Effector CD4-positive, alpha-beta T cell (primary cell): ENCODE results near the gene LDHD.
"Not testable (repeated sequence)": the region's sequence is repeated elsewhere in the genome, so short reads cannot be mapped to it uniquely, and the experiment has no call there.

ENCODE experiments used
- DNase-seq: peaks from one replicate; pipeline ENCODE4 v3.0.0-alpha.2; 2020

Gene LDHD

GRCh38 chr16:75099075-75099667 is 17.4 kb downstream of the LDHD start:
- DNase-seq: no peak

GRCh38 chr16:75097941-75098901 is 18.4 kb downstream of the LDHD start:
- peak; percentile 53 for DNase-seq

GRCh38 chr16:75097191-75097761 is 19.3 kb downstream of the LDHD start:
- DNase-seq: no peak

GRCh38 chr16:75096656-75097055 is 19.9 kb downstream of the LDHD start:
- DNase-seq: no peak

GRCh38 chr16:75095204-75095621 is 21.4 kb downstream of the LDHD start:
- no peak for DNase-seq

GRCh38 chr16:75093598-75094540 is 22.7 kb downstream of the LDHD start:
- no peak for DNase-seq

- no peak for DNase-seq
Observed at GRCh38 chr16:75092777-75093176, 23.8 kb downstream of the LDHD start.

- DNase-seq: not testable (repeated sequence)
Observed at GRCh38 chr16:75091619-75092018, 25.0 kb downstream of the LDHD start.

GRCh38 chr16:75090899-75091298 is 25.7 kb downstream of the LDHD start:
- not testable (repeated sequence) for DNase-seq

GRCh38 chr16:75089486-75090202 is 26.9 kb downstream of the LDHD start:
- DNase-seq: no peak

- DNase-seq: no peak
Observed at GRCh38 chr16:75088934-75089333, 27.6 kb downstream of the LDHD start.

GRCh38 chr16:75088216-75088615 is 28.4 kb downstream of the LDHD start:
- no peak for DNase-seq

GRCh38 chr16:75087375-75087979 is 29.1 kb downstream of the LDHD start:
- DNase-seq: no peak

GRCh38 chr16:75086688-75087374 is 29.7 kb downstream of the LDHD start:
- DNase-seq: no peak

GRCh38 chr16:75086281-75086680 is 30.3 kb downstream of the LDHD start:
- no peak for DNase-seq

- DNase-seq: no peak
Observed at GRCh38 chr16:75085556-75085955, 31.0 kb downstream of the LDHD start.

GRCh38 chr16:75083813-75084212 is 32.8 kb downstream of the LDHD start:
- DNase-seq: no peak

- DNase-seq: no peak
Observed at GRCh38 chr16:75081179-75081859, 35.3 kb downstream of the LDHD start.

- no peak for DNase-seq
Observed at GRCh38 chr16:75080205-75081029, 36.2 kb downstream of the LDHD start.
